ENCODE measurements around the gene GLB1L2.

GLB1L2 gene

DNA sequence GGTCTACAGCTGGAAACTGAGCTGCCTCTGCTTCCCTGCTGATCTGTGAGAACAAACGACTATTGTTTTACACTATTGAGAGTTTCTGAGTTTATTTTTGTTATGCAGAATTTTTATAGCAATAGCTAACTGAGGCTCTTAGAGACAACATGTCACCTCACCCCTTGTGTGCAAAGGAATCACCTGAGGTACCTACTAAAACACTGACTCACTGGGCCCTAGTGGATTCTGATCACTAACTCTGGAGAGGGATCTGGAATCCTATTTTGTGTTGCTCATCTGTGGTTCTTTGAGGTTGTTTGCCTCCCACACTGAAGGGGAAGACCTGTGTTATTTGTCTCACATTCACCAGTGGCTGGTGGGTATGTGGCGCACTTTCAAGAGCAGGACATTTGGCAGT, 93.6 kb downstream of the GLB1L2 start:
- TF ChIP-seq POU2F2 (IDR thresholded peaks at IDR 0.05; ENCODE audit: low read depth, low read length) (no peak), POLR2AphosphoS5 (IDR thresholded peaks at IDR 0.05; ENCODE audit: low read depth, low read length) (no peak), TAF1 (IDR thresholded peaks at IDR 0.05; ENCODE audit: low read depth, low read length) (no peak), POLR2A (IDR thresholded peaks at IDR 0.05; ENCODE audit: low read depth, low read length) (no peak), PAX5 (IDR thresholded peaks at IDR 0.05; ENCODE audit: insufficient read depth, low read length, severe bottlenecking) (no peak), SPI1 (IDR thresholded peaks at IDR 0.05; ENCODE audit: low read depth, low read length) (no peak)
- no peak for FAIRE-seq

More for the DNA sequence above, 93.6 kb downstream of the GLB1L2 start:
- no peak for DNase-seq (ENCODE audit: insufficient read length, low spot score)
